ENCODE measurements around the gene PKD2.

DNA sequence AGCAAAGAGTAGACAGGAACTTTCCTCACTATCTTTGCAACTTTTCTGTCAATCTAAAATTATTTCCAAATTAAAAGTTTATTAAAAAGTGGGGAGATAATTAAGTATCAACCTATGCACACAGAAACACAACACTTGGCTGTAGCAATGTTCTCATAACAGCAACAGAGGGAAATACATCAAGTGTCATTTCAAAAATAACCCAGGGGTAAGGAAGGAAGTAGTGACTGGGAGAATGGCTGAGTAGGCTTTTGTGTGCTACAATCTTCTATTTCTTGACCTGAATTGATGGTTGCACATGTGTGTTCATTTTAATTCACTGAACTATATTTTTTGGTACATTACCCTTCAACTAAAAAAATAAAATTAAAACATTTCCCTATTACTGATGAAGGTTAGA lies 83.5 kb downstream of the PKD2 start:
- TF ChIP-seq SP1 (CRISPR knock-in tag; conservative IDR thresholded peaks at IDR 0.05), result no peak
- TF ChIP-seq NR2C2 (CRISPR knock-in tag; IDR thresholded peaks at IDR 0.05), result no peak
- TF ChIP-seq, protein P1, sequence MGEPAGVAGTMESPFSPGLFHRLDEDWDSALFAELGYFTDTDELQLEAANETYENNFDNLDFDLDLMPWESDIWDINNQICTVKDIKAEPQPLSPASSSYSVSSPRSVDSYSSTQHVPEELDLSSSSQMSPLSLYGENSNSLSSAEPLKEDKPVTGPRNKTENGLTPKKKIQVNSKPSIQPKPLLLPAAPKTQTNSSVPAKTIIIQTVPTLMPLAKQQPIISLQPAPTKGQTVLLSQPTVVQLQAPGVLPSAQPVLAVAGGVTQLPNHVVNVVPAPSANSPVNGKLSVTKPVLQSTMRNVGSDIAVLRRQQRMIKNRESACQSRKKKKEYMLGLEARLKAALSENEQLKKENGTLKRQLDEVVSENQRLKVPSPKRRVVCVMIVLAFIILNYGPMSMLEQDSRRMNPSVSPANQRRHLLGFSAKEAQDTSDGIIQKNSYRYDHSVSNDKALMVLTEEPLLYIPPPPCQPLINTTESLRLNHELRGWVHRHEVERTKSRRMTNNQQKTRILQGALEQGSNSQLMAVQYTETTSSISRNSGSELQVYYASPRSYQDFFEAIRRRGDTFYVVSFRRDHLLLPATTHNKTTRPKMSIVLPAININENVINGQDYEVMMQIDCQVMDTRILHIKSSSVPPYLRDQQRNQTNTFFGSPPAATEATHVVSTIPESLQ (CRISPR knock-in tag; IDR thresholded peaks at IDR 0.05), result no peak
- TF ChIP-seq, protein P2, sequence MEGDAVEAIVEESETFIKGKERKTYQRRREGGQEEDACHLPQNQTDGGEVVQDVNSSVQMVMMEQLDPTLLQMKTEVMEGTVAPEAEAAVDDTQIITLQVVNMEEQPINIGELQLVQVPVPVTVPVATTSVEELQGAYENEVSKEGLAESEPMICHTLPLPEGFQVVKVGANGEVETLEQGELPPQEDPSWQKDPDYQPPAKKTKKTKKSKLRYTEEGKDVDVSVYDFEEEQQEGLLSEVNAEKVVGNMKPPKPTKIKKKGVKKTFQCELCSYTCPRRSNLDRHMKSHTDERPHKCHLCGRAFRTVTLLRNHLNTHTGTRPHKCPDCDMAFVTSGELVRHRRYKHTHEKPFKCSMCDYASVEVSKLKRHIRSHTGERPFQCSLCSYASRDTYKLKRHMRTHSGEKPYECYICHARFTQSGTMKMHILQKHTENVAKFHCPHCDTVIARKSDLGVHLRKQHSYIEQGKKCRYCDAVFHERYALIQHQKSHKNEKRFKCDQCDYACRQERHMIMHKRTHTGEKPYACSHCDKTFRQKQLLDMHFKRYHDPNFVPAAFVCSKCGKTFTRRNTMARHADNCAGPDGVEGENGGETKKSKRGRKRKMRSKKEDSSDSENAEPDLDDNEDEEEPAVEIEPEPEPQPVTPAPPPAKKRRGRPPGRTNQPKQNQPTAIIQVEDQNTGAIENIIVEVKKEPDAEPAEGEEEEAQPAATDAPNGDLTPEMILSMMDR (IDR thresholded peaks at IDR 0.05), result no peak
- TF ChIP-seq GABPB1 (CRISPR knock-in tag; IDR thresholded peaks at IDR 0.05), result no peak
- TF ChIP-seq, protein P3, sequence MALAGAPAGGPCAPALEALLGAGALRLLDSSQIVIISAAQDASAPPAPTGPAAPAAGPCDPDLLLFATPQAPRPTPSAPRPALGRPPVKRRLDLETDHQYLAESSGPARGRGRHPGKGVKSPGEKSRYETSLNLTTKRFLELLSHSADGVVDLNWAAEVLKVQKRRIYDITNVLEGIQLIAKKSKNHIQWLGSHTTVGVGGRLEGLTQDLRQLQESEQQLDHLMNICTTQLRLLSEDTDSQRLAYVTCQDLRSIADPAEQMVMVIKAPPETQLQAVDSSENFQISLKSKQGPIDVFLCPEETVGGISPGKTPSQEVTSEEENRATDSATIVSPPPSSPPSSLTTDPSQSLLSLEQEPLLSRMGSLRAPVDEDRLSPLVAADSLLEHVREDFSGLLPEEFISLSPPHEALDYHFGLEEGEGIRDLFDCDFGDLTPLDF (CRISPR knock-in tag; IDR thresholded peaks at IDR 0.05), result no peak
- TF ChIP-seq NFE2L1 (CRISPR knock-in tag; IDR thresholded peaks at IDR 0.05), result no peak
